Heart left ventricle (tissue), 16 donors: ENCODE data around the gene COL23A1. TPM values are rescaled to one million over a fixed set of nuclear protein-coding genes. Genes with fewer than 3 reads are reported as not detected.

Source experiments
- ATAC-seq, 4 donors: fragments of 200-7000 bp; cut with Tn5 transposase; one replicate each; pipeline ENCODE4 v1.9.1; 2020 to 2022; ENCODE audit warnings: moderate library complexity in 4 of 4, mild to moderate bottlenecking in 3 of 4, moderate number of reproducible peaks in 1 of 4
- DNase-seq, 5 donors: peaks; one replicate each; pipeline ENCODE4 v3.0.0-alpha.2; 2020
- H3K27ac ChIP-seq, 12 donors: fragments of 200-600 bp; sonication (generic) in 4 of 12; one replicate each; pipeline versions ENCODE4 v1.5.0 to v1.8.0; 2016 to 2022; ENCODE audit warnings: mild to moderate bottlenecking in 2 of 12
- H3K27me3 ChIP-seq, 9 donors: fragments of 200-600 bp; sonication (generic) in 2 of 9; one replicate each; pipeline versions ENCODE4 v1.5.1 to v1.8.0; 2016 to 2022; ENCODE audit warnings: mild to moderate bottlenecking in 3 of 9
- H3K36me3 ChIP-seq, 9 donors: fragments of 200-600 bp; sonication (generic) in 2 of 9; one replicate each; pipeline versions ENCODE4 v1.5.0 to v1.8.0; 2018 to 2022; ENCODE audit warnings: mild to moderate bottlenecking in 2 of 9
- H3K4me1 ChIP-seq, 12 donors: fragments of 200-600 bp; sonication (generic) in 4 of 12; one replicate each; pipeline versions ENCODE4 v1.5.0 to v1.8.0; 2016 to 2022; ENCODE audit warnings: mild to moderate bottlenecking in 3 of 12
- H3K4me3 ChIP-seq, 12 donors: fragments of 200-600 bp; sonication (generic) in 4 of 12; one replicate each; pipeline versions ENCODE4 v1.5.0 to v1.8.0; 2017 to 2022; ENCODE audit warnings: mild to moderate bottlenecking in 9 of 12, moderate library complexity in 4 of 12
- H3K9me3 ChIP-seq, 12 donors: fragments of 200-600 bp; sonication (generic) in 4 of 12; one replicate each; pipeline versions ENCODE4 v1.5.0 to v1.8.0; 2016 to 2022; ENCODE audit warnings: mild to moderate bottlenecking in 1 of 12
- POLR2A ChIP-seq, 2 donors: fragments of 450-650 bp; IDR thresholded peaks; one replicate each; pipeline ENCODE4 v1.6.1; 2017; ENCODE audit warnings: antibody characterized with exemption in 2 of 2, mild to moderate bottlenecking in 2 of 2, moderate library complexity in 2 of 2
- WGBS, 4 donors: extraction: QIAGEN DNeasy Blood & Tissue Kit in 2 of 4; methylation state at CpG; one replicate each; pipeline versions ENCODE4 v1.1.5 to v1.1.7; 2013 to 2018; 5-methylcytosine and 5-hydroxymethylcytosine counted together
- intact Hi-C, 10 donors: fragments of 100-400 bp; cut with DNase I; formaldehyde crosslinking; loops; one replicate each; pipeline versions ENCODE4 v1.11.1 to v1.14.2; 2022
- polyA plus RNA-seq, 2 donors: library from polyadenylated mRNA; stranded (reverse); fragments of 200-250 nt; gene quantifications; one replicate each; pipeline ENCODE4 v1.2.3, GENCODE V29; 2013
- total RNA-seq, 9 donors: library from RNA; depleted of rRNA in 2 of 9; stranded (reverse); fragments of >200 nt in 2 of 9; fragmentation: NEBNext Ultra II Directional in 3 of 9; extraction: Animal tissue kit (Norgen Biotek cat#: 25700) in 3 of 9; gene quantifications; one replicate each; pipeline versions ENCODE4 v1.1.0 to v1.2.4, GENCODE V29; 2016 to 2023
- TF ChIP-seq, protein P1 (sequence below), 12 donors: fragments of 200-600 bp; sonication (generic) in 4 of 12; IDR thresholded peaks; one replicate each; pipeline versions ENCODE4 v1.5.0 to v1.8.0; 2018 to 2022; ENCODE audit warnings: antibody characterized with exemption in 12 of 12, mild to moderate bottlenecking in 5 of 12
- donor health status: ischemic (EF 13 %, LVEDD 7.1; RV severe dilation, severe dysfunction).
- donor health status: healthy with polysubstance abuse.
- donor health status: DM: no; HTN: yes; CAD: no.
- donor health status: DM: no; HTN: no; CAD: no.
- donor health status: ischemic (EF 25% LVEDD 6.9; RV normal size, moderate dysfunction).
- donor health status: ischemic (EF 25% LVEDD 5.7; RV mildly dilated, moderate dysfunction).
- donor health status: healthy.
- donor health status: DM: yes; HTN: yes; CAD: no.
- donor health status: ischemic (EF 35%, LVEDD 5.7; RV mildly dilated, moderate dysfunction).
- donor health status: nonischemic (EF 11% LVEDD 7.7; RV severe dilation, severe dysfunction).
- donor health status: DM: yes; HTN: yes; CAD: no.
- donor health status: PGD.
- donor health status: ischemic (EF 29% LVEDD 5.4; RV normal size, mild dysfunction).
- donor health status: nonischemic (EF 23%, LVEDD 6.1; RV moderate dilation, normal function).

COL23A1 gene
- total and polyA plus RNA-seq, 11 donors: 6.0 to 33.0 (median 18.8) TPM

DNA sequence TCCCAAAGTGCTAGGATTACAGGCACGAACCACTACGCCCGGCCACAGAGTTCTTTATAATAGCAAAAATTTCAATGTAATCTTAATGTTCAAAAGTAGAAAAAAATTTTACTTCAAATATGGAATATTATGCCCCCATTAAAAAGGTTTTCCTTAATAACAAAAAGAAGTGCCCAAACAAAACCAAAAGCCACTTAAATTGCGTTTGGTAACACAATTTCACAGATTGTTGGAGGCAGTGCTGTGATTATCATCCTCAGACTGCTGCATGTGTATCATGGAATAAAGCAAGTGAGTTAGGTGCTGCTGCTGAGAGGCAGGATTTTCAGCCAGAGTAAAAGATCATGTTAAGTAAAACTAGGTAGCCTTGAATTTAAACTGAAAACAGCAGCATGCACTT, 132.7 kb downstream of the COL23A1 start:
- Histone ChIP-seq H3K4me3 (no peak overlapping the region), H3K27ac (no peak overlapping the region), H3K27me3 (no peaks in the 10 kb centered on the region), H3K36me3 (no peaks in the 10 kb centered on the region), H3K9me3 (no peaks in the 10 kb centered on the region), H3K4me1 (peaks cover 0 to 18% (median 7%) of the 10 kb centered on the region in 12 donors)
- 94 to 96% (median 95%) methylated on average over 4 of the region's 4 CpGs for WGBS, 4 donors
- no peak for DNase-seq
- intact Hi-C loops: loop anchor here in 2 of 10 donors (10.0 kb wide), 2 partner anchors 87 to 173 kb away; no protein-coding TSS in a partner anchor
- TF ChIP-seq, protein P1, sequence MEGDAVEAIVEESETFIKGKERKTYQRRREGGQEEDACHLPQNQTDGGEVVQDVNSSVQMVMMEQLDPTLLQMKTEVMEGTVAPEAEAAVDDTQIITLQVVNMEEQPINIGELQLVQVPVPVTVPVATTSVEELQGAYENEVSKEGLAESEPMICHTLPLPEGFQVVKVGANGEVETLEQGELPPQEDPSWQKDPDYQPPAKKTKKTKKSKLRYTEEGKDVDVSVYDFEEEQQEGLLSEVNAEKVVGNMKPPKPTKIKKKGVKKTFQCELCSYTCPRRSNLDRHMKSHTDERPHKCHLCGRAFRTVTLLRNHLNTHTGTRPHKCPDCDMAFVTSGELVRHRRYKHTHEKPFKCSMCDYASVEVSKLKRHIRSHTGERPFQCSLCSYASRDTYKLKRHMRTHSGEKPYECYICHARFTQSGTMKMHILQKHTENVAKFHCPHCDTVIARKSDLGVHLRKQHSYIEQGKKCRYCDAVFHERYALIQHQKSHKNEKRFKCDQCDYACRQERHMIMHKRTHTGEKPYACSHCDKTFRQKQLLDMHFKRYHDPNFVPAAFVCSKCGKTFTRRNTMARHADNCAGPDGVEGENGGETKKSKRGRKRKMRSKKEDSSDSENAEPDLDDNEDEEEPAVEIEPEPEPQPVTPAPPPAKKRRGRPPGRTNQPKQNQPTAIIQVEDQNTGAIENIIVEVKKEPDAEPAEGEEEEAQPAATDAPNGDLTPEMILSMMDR (IDR thresholded peaks at IDR 0.05): no peak
- no peak for TF ChIP-seq POLR2A (IDR thresholded peaks at IDR 0.05)
- no peak for ATAC-seq

DNA sequence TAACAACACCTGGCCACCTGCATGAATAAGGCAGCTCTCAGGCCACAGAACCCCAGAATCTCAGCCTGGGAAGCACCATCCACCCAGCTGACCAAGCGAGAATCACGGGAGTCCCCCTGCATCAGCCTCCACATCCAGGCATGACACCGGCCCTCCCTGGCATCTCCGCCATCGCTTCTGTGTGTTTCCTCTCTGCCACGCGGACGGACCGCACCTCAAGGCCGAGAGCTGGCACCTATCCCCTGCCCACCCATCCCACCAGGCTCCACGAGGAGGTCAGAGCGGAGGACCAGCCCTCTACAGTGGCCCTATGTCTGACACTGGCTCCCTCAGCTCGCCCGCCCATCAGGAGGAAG, 134.7 kb downstream of the COL23A1 start:
- TF ChIP-seq POLR2A (IDR thresholded peaks at IDR 0.05): no peak
- TF ChIP-seq, protein P1 (IDR thresholded peaks at IDR 0.05): no peak
- Histone ChIP-seq H3K27ac (no peak overlapping the region), H3K36me3 (no peaks in the 10 kb centered on the region), H3K4me3 (no peak overlapping the region), H3K27me3 (peaks cover 0 to under 1% (median 0%) of the 10 kb centered on the region in 9 donors), H3K9me3 (no peaks in the 10 kb centered on the region), H3K4me1 (peaks cover 0 to 4% (median 0%) of the 10 kb centered on the region in 12 donors)
- DNase-seq (no peak), ATAC-seq (peak in 1 of 4 donors; percentile 22)
- intact Hi-C loops: loop anchor here in 2 of 10 donors (10.0 kb wide), 2 partner anchors 89 to 171 kb away; no protein-coding TSS in a partner anchor
- 87 to 96% (median 93%) methylated on average over 14 of the region's 14 CpGs for WGBS, 4 donors

DNA sequence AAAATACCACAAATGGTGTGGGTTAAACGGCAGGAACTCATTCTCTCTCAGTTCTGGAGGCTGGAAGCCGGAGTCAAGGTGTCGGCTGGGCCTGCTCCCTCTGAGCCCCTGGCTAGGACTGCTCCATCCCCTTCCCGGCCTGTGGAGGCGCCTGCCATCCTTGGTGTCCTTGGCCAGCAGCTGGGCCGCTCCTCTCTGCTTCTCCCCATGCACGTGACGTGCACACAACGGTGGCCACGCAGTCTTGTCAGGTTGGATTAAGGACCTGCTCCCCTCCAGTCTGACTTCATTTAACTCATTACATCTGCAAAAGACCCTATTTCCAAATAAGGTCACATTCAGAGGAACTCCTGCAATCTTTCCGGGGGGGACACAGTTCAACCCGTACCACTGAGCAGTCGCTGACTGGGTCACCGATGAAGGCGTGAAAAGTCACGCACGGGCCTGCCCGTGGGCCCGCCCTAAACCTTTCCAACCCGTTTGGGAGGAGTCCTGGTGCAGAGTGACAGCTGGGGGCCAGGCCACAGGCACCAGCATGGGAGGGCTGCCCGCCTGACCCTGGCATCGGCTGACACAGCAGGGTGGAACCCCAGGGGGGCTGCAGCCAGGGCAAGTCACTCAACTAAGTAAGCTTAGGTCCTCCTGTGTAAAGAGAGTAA, 135.2 kb downstream of the COL23A1 start:
- Histone ChIP-seq H3K9me3 (no peaks in the 10 kb centered on the region), H3K4me3 (no peak overlapping the region), H3K36me3 (no peaks in the 10 kb centered on the region), H3K27me3 (peaks cover 0 to 6% (median 0%) of the 10 kb centered on the region in 9 donors), H3K27ac (no peak overlapping the region), H3K4me1 (peaks cover 0 to under 1% (median 0%) of the 10 kb centered on the region in 12 donors)
- no peak for DNase-seq
- 87 to 92% (median 89%) methylated on average over 19 to 22 of the region's 22 CpGs for WGBS, 4 donors
- no peak for TF ChIP-seq POLR2A (IDR thresholded peaks at IDR 0.05)
- TF ChIP-seq, protein P1 (IDR thresholded peaks at IDR 0.05): no peak
- intact Hi-C loops: loop anchor here in 2 of 10 donors (10.0 kb wide), 2 partner anchors 90 to 170 kb away; no protein-coding TSS in a partner anchor
- ATAC-seq: peak in 1 of 4 donors; percentile 16

DNA sequence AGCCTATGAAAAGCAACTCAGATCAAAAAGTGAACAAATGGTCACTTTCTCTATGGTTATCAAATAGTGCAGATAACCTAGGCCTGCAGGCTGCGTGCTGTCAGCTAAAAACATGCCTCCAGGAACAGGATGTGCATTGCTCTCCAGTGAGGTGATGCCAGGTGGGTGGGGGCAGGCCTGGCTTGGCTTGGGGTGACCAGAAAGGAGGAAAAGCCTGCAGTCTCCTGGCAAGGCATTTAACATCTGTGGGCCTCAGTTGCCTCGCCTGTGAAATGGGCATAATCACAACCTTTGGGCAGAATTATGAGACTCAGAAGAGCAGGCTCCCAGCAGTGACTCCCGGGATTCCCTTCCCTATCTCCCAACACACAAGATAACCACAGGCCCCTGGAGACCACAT, 135.9 kb downstream of the COL23A1 start:
- ATAC-seq (peak in 1 of 4 donors; percentile 27), DNase-seq (no peak)
- WGBS, 4 donors: 56 to 62% (median 59%) methylated on average over 3 of the region's 3 CpGs
- H3K27me3 ChIP-seq: peaks cover 0 to 10% (median 0%) of the 10 kb centered on the region in 9 donors
- no peaks in the 10 kb centered on the region for H3K36me3 ChIP-seq
- H3K27ac ChIP-seq: no peak overlapping the region
- intact Hi-C loops: loop anchor here in 2 of 10 donors (10.0 kb wide), 2 partner anchors 90 to 170 kb away; no protein-coding TSS in a partner anchor
- no peak overlapping the region for H3K4me3 ChIP-seq
- TF ChIP-seq POLR2A (IDR thresholded peaks at IDR 0.05): no peak
- TF ChIP-seq, protein P1 (IDR thresholded peaks at IDR 0.05): no peak
- no peaks in the 10 kb centered on the region for H3K9me3 ChIP-seq
- peaks cover 0 to 5% (median 0%) of the 10 kb centered on the region in 12 donors for H3K4me1 ChIP-seq
